Stimulated activated CD4-positive, alpha-beta T cell treated with anti-CD3 and anti-CD28 coated beads, Interleukin-15, amount 100 ng/mL, for 48 hours (primary cell): ENCODE results near the gene M1AP.
A peak's percentile ranks its signal among the peaks of the same experiment; 100 is the strongest.

Source experiments
- DNase-seq, 2 donors: peaks; one replicate each; pipeline ENCODE4 v3.0.0-alpha.2; 2020; ENCODE audit warnings: low read depth in 2 of 2

The M1AP gene

DNA sequence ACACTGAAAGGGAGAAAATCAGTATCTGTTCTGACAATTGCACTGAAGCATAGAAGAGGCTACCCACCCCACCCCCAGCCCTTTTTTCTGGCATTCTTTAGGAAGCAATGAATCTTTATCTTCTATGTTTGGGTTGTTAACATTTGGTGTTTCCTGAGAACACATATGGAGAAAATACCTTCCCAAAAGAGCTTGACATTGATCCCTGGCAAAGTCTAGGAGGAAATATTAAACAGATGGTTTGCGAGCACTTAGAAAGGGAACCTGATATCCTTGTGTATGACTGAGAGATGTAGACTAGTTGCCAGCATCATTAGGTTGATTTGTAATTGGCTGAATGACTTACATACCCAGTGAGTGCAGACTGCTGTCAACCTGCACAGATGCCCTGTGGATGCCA lies 50.7 kb downstream of the M1AP start:
- no peak for DNase-seq

DNA sequence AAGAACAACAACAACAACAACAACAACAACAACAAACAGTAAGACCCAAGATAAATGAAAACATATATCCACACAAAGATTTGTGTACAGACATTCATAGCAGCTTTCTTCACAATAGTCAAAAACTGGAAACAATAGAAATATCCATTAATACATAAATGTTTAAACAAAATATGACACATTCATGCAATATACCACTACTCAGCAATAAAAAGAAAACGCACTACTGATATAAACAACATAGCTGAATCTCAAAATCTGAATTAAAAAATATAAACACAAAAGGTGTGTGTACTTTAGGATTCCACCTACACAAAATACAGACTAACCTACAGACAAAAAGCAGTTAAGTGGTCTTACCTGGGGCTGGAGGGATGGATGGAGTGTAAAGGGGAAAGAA lies 51.5 kb downstream of the M1AP start:
- no peak for DNase-seq

DNA sequence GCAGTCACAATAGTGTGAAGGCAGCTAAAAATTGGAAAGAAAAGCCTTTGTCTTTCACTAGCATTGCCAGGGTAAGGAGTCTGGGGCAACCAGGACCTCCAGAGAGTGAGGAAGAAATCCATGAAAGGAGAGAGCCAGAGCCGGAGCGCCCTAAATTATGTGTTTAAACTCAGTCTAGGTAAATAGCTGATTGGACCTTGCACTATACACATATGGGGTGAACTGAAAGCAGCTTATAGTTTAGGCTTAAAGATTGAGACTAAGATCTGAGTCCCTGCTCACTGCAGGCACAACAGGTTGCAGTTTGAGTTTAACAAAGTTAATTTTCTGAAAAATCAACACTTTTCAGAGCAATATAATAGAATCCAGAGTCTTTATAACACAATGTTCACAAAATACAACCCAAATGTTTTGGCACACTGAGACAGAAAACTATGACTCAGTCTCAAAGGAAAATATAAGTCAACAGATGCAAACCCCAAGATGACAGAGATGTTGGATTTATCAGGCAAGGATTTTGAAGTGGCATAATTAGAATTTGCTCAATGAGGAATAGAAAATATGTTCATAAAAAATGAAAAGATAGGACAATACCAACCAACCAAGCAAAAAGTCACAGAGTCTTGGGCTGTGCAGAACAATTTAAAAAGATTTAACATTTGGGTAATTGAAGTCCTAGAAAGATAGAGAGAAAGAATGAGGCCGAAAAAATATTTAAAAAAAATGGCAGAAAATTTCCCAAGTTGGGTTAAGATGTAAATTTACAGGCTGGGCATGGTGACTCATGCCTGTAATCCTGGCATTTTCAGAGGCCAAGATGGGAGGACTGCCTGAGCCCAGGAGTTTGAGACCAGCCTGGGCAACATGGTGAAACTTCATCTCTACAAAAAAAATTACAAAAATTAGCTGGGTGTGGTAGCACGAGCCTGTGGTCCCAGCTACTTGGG lies 54.0 kb downstream of the M1AP start:
- DNase-seq: no peak

DNA sequence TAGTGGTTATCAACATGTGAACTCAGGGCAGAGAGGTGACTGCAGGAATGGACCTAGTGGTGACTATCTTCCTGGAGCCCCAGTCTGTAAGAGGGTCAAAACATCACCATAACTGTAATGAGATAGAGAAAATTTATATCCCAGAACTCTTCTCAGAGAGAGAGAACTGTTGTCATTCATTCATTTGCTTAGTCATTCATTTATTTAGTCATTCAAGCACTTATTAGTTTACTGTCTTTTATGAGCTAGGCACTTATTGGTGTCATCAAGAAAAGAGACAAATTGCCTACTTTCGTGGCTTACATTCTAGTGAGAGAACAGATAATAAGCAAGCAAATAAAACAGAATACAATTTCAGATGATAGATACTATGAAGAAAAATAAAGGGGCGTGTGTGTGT lies 59.5 kb downstream of the M1AP start:
- DNase-seq: no peak

DNA sequence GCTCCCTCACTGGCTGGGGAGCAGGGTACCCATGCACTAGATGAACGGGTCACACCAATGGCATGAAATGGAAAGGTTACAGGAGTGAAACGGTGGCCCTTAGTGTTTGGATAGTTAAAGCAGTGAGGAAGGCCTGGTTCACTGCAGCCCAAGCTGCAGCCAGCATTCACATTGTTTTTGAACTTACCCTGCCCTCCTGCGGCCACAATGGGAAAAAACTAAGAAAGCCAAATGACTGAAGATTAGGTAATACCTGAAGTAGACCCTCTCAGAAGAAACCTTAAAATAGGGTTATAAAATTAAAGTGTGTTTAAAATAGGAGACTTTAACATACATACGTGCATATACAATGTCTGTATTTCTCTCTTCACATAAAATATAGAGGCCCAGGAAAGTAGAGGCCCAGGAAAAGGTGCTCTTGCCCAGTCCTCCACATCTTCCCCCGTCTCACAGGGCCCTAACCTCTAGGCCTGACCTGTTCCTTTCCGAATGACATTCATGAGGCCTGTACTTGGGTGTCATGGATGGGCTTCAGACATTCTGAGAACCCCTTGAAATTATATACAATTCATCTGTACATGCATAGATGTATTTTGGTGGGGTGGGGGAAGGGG lies 60.4 kb downstream of the M1AP start:
- DNase-seq: peak; percentile 28 to 46

DNA sequence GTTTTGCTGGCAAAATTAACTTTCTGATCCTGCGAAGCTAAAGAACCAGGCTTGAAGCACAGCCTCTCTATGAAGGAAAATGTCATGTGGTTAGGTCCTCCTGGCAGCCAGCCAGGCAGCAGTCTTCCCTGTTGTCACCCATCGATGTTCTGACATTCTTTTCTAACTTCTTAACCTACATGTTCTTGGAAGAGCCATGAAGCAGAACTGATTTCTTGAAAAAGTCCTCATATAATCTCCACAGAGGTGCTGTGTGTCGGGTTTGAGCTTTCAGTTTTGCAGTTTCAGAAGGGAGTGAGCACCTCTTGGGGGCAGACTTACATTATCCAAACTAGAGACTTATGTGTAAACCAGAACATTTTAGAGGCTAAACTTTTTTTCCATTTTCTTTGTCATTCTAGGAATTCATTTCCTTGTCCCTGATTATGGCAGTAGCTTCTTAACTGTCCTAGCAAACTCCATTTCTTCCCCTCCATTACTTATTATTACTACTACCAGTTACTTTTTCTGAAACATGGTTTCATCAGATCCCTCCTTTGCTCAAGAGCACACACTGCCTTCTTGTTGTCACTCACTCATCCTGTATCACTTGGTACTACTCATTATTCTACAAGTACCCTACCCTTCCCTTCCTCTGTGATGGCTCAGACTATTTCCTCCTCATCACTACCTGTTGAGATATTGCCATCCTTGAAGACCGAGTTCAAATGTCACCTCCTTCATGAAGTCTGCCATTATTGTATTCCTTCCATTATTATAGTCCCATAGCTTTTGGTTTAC lies 62.5 kb downstream of the M1AP start:
- no peak for DNase-seq

DNA sequence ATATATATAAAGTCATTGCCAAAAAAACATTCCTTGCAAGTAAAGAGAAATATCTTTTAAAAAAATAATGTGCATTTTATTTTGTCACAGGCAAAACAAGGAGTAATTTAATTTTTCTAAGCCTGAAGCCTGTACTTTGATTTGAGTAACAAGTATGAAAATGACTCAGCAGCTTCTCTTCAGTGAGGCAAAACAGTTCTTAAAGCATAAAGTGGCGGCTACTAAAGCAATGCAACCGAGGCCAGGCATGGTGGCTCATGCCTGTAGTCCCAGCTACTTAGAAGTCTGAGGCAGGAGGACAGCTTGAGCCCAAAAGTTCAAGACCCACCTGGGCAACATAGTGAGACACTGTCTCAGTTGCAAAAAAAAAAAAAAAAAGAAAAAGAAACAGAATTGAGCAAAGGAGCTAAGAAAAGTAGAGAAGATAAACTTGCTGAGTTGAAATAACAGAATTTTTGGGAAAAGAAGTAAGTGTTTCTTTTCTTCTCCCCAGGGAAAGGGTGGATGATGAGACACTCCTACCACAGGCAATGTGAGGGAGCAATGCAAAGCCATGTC lies 64.0 kb downstream of the M1AP start:
- DNase-seq: no peak

DNA sequence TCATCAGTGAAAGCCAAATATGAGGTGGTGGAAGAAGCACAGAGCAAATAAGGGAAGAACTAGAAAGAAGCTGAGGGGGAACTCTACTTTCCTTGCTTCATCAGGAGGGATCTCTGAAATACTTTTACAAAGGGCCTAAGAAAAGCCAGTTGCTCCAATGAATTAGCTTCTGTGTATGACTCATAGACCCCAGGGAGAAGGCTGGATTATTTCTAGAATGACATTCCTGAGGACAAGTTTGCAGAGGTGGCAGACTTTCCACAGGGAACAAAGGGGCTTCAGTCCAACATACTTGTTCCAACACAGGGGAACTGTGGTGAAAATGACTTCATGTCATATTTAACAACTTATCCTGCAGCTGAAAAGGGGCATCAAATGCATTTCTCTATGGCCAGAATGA lies 64.6 kb downstream of the M1AP start:
- DNase-seq: no peak

DNA sequence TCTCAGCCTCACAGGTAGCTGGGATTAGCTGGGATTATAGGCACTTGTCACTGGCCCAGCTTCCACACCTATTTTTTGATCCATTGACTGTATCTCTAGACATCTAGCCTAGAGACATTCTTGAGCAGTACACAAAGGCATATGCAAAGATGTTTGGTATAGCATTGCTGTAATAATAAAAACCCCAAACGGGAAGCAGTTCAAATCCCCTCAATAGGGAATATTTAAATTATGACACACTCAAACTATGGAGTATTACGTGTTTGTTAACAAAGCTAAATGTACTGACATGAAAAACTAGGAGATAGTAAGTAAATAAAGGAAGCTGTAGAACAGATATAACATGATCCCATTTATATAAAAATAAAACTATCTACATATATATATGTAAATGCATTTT lies 65.9 kb downstream of the M1AP start:
- DNase-seq: no peak

DNA sequence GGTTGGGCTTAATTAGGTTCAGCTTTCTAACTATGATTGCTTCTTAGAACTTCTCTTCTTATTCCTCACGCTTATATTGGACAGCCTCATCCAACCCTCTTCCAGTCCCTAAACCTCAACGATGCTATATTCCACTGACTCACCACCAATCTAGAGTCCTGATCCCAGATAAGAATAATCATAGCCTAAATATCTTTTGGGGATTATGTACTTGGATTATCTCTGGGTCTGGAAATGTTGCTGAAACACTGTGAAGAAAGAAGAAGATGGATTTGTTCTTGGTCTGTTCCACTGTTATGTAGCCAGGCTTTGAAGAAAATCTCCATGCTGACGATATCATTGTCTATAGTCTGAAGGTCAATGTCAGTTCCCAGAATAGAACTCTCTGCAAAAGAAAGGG lies 66.7 kb downstream of the M1AP start:
- DNase-seq: no peak

DNA sequence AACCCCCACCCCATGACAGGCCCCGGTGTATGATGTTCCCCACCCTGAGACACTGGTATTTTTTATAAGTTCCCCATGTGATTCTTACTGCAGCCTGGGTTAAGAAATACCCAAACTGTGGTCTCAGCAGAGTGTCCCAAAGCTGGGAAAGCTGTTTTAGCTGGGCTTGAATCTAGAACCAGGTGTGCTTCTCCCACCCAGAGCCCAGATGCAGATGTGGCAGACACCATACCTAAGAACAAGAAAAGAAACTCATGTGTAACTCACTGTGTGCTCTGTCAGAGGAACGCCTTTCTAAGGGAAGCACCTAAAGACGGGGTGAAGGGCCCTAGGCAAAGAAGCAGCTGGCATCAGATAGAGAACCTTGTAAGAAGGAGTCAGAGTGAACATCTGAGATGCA lies 69.7 kb downstream of the M1AP start:
- DNase-seq: no peak

DNA sequence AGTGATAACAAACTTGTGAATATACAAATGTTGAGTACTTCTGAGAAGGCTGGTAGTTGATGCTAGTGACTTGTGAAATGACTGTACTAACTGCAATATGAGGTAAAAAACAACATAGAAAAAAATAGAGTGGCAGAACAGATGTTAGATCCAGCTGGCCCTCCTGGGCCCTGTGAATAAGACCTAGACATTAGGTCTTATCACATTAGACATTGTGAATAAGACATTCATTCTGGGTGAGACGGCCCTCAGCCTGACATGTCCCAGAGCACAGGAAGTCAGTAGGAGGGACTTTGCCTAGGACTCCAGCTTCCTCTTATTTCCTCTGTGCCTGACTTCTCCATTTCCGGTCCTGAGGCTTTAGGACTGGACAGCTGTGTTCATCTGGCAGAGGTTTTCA lies 70.7 kb downstream of the M1AP start:
- no peak for DNase-seq

DNA sequence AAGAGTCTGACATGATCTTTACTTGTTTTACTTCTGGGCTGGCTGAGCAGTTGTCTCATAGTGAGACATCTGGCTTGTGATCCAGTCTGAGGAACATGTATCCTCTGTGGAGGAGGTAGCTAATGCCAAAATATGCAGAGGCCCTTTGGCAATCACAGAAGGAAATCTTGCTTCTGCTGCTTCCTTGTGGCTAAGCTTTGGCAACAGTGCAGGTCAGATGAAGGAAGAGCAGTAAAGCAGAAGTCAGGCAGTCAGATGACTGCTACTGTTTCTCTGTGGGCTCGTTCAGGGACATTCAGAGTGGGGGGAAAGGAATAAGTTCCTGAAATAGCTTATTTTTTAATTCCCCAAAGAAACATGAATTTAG lies 71.3 kb downstream of the M1AP start:
- DNase-seq: no peak

DNA sequence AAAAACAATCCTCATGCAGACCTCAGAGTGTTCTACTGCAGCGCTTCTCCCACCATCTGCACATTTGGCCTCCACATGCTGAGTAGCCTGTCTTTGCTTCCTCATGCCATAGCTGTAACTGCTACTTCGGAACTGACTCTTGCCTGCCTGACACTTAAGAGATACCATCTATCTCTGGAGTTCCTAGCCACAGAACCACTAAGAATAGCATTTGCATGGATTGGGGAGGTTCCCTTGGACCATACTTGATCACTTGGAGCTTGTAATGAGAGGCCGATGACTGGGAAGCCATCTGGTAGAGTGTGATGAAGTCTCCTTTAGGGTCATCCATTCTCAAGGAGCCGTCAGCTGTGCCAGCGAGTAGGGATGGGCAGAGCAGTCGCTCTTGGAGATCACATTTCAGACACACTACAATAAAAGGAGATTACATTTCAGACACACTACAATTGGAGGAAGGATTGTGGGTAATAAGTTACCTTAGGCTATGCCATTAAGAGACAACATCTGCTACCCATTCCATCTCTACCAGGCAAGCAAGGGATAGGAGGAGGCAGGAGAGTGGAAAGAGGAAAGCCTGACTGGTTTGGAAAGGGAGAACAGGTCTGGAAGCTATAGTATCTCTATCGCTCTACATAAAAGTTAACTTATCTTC lies 71.8 kb downstream of the M1AP start:
- DNase-seq: no peak

DNA sequence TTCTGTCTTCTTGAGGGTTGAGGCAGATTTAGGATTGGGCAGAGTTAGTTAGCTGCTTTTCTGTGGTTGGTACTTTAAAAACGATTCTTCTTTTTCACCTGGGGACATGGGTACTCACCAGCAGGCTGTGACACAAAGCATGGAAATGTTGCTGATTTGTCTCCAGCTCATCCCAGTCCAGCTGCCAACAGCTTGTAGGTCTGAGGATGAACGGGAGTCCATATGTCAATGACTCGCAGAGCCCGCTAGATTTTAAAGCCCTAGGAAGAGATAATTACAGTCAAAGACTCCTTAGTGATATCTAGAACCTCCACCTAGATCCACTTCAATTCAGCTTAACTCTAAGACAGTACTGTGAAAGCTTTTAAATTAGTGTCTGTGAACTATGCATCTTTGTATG lies 72.8 kb downstream of the M1AP start:
- no peak for DNase-seq

DNA sequence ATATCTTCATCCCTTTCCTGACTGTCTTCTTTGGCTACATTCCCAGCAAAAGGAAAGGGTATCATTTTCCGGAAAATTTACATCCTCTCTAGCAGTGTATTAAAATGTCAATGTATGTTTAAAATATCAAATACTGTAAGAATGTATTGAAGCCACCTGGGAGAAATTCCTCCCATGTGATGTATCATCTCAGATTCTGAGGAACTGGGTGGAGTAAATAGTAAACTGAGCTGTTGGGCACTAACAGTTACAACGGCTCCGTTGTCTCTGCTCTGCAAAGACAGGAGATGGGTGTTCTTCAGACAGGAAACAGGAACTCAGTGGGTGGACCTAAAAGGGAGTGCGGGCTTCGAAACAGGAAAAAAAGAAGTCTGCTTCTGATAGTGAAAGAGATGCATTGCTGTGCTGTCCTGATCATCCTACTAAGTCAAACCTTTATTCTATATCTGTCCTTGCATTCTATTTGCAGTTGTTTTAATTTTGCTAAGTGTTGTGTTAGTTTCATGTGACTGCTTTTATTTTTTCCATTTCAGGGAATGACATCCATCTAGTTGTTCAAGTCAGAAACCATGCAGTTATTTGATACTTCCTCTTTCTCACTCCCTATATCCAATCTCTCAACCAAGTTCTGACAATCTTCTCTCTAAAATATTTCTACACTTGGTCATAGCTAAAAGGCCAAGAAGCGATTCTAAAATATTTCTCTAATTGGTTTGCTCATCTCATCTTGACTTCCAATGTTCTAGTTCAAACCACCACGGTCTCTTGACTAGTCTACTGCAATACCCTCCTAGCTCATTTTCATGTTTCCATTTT lies 74.2 kb downstream of the M1AP start:
- DNase-seq: no peak

DNA sequence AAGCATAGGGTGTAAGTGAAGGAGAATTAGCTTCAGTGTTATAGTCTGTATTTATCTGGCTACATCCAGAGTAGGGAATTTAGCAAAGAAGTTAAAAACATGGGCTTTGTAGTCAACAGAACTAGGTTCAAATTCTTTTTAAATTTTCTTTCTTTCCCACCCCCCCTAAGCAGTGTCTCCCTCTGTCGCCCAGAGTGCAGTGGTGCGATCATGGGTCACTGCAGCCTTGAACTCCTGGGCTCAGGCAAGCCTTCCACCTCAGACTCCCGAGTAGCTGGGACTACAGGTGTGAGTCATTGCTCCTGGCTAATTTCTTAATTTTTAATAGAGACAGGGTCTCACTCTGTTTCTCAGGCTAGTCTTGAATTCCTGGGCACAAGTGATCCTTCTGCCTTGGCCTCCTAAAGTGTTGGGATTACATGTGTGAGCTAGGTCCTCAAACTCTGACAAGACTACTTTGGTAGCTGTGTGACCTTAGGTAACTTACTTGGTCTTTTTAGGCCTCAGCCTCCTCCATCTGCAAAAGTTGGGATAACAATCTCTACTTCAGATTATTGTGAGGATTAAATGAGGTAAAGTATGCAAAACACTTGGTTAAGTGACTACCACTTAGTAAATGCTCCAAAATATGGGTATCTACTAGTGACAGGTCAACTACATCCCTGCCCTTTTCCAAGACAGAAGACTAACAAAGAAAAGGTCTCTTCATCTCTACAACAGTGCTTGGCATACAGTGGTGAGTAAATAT lies 75.8 kb downstream of the M1AP start:
- no peak for DNase-seq

DNA sequence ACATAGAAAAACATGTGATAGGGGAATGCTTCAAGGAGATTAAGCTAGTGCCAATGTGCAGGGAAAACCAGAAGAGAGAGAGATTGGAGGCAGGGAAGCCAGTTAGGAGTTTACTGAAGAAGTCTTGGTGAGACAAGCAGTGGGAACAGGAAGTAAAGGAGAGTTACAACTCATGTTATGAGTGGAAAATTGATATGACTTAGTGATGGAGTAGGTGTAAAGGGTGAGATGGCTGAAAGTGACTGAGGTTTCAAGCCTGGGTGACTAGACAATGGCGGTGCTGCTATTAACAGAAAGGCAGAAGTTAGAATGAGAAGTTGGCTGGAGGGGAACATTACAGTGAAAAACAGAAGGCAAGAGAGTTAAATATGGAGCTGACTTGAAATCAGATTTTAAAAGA lies 77.1 kb downstream of the M1AP start:
- no peak for DNase-seq

DNA sequence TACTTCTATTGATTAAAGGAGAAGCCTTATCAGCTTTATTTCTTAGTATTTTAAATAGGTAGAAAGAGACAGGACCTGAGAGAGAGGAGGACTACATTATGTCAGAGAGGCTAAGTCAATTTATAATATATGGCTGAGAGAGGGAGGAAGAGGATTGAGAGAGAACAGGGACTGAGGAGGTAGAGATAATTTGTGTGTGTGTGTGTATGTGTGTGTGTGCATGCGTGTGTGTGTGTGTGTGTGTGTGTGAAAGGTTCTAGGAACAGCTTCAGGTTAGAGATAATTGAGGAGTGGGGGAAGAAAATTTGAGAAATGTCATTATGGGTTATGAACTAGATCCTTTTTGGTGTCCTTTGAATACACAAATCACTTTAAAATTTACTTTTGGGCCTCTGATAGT lies 78.4 kb downstream of the M1AP start:
- DNase-seq: no peak

DNA sequence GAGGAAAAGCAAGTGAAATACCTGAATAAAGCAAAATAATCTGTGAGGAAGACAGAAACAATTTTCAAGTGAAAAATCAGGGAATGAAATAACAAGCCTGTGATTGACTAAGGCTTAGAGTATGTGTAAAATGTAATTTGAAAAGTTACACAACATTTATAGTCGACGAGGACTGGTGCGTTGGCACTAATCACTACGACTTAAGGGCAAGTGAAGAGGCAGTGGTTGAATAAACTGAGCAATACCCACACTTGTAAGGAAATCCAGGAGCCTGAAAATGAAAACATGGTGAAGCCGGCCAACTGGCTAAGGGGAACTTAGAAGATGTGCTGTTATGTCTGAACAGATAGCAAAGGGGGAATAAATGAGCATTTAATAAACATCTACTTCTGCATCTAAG lies 80.2 kb downstream of the M1AP start:
- DNase-seq: no peak

DNA sequence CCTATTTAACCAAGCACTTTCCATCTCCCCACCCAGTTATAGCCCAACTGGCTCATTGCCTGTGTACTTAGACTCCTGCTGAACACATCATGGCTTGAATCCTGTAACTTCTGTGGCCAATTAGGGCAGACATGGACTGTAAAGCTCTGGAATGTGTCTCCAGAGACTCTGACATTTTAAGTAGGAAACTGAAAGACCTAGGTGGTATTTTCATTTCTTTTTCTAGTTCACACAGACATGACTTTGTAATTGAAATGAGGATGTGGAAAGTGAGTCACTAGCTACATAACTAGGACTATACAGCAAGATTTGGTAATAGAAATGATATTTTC lies 81.4 kb downstream of the M1AP start:
- DNase-seq: no peak
